ENCODE results near the gene DPF3.

DPF3 gene

GRCh38 chr14:72850360-72850759 is 43.5 kb downstream of the DPF3 start:
- TF ChIP-seq, protein P1, sequence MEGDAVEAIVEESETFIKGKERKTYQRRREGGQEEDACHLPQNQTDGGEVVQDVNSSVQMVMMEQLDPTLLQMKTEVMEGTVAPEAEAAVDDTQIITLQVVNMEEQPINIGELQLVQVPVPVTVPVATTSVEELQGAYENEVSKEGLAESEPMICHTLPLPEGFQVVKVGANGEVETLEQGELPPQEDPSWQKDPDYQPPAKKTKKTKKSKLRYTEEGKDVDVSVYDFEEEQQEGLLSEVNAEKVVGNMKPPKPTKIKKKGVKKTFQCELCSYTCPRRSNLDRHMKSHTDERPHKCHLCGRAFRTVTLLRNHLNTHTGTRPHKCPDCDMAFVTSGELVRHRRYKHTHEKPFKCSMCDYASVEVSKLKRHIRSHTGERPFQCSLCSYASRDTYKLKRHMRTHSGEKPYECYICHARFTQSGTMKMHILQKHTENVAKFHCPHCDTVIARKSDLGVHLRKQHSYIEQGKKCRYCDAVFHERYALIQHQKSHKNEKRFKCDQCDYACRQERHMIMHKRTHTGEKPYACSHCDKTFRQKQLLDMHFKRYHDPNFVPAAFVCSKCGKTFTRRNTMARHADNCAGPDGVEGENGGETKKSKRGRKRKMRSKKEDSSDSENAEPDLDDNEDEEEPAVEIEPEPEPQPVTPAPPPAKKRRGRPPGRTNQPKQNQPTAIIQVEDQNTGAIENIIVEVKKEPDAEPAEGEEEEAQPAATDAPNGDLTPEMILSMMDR (IDR thresholded peaks at IDR 0.05; ENCODE audit: low read depth, low read length), result no peak
- no peak for DNase-seq (ENCODE audit: low read depth, low spot score)
- H3K4me3 ChIP-seq (ENCODE audit: low read depth, low read length), result no peak overlapping the region
- in situ Hi-C loops (cut with HindIII; ENCODE audit: low sequenced_read_pairs), result no loop called here

- TF ChIP-seq, protein P1 (IDR thresholded peaks at IDR 0.05; ENCODE audit: low read depth, low read length), result no peak
- in situ Hi-C loops (cut with HindIII; ENCODE audit: low sequenced_read_pairs), result no loop called here
- no peak for DNase-seq (ENCODE audit: low read depth, low spot score)
- H3K4me3 ChIP-seq (ENCODE audit: low read depth, low read length), result no peak overlapping the region
These were observed 44.7 kb downstream of the DPF3 start for GRCh38 chr14:72849222-72849621.

DNA sequence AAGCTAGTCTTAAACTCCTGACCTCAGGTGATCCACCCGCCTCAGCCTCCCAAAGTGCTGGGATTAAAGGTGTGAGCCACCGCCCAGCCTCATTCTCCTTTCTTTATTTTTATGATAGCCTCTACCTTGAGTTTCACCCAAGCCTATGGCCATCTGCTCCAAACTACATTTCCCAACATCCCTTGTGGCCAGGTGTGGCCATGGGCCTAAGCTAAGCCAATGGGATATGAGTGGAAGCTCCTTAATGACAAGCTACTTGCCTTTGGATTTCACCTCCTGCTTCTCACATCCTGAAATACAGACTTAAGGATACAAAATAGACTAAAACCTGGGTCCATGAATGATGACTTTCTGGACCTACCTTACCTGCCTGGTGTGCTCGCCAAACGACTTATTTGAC is 46.2 kb downstream of the DPF3 start:
- no peak overlapping the region for H3K4me3 ChIP-seq (ENCODE audit: low read depth, low read length)
- TF ChIP-seq, protein P1 (IDR thresholded peaks at IDR 0.05; ENCODE audit: low read depth, low read length), result no peak
- in situ Hi-C loops (cut with HindIII; ENCODE audit: low sequenced_read_pairs), result no loop called here
- DNase-seq (ENCODE audit: low read depth, low spot score), result no peak

GRCh38 chr14:72845683-72846082 is 48.2 kb downstream of the DPF3 start:
- in situ Hi-C loops (cut with HindIII; ENCODE audit: low sequenced_read_pairs), result no loop called here
- TF ChIP-seq, protein P1 (IDR thresholded peaks at IDR 0.05; ENCODE audit: low read depth, low read length), result no peak
- DNase-seq (ENCODE audit: low read depth, low spot score), result no peak
- no peak overlapping the region for H3K4me3 ChIP-seq (ENCODE audit: low read depth, low read length)

DNA sequence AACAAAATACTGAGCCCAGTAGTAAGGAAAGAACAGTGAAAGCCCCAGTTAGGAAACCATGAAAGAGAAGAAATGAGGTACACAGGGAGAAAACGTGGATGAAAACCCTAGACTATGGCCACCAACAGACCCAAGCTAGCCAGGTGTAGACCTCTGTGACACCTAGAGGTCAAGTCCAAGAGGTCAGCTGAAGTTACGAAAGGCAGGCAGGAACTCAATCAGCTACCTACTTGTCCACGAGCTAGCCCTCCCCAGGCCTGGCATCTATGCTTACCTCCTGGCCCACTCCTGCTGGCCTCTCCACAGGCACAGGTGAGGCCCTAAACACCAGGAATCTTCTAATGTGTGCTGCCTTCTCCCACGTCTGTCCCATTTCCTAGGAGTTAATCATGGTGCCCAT is 48.7 kb downstream of the DPF3 start:
- in situ Hi-C loops (cut with HindIII; ENCODE audit: low sequenced_read_pairs), result no loop called here
- no peak for DNase-seq (ENCODE audit: low read depth, low spot score)
- H3K4me3 ChIP-seq (ENCODE audit: low read depth, low read length), result no peak overlapping the region
- TF ChIP-seq, protein P1 (IDR thresholded peaks at IDR 0.05; ENCODE audit: low read depth, low read length), result no peak

DNA sequence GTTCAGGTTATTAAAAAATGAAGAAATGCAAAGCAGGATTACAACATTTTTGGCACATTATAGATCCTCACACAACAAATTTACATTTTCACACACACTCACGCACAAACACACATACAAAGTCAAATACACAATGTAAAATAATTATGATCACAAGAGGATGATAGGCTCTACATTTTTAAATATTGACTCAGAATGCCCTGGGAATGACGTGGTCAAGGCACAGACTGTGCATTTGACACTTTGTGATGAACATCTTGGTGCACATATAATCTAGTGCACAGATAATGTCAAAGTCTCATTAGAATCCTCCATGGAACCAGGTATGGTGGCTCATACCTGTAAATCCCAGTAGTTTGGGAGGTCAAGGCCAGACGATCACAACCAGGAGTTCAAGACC is 49.4 kb downstream of the DPF3 start:
- H3K4me3 ChIP-seq (ENCODE audit: low read depth, low read length), result no peak overlapping the region
- TF ChIP-seq, protein P1 (IDR thresholded peaks at IDR 0.05; ENCODE audit: low read depth, low read length), result no peak
- no peak for DNase-seq (ENCODE audit: low read depth, low spot score)
- in situ Hi-C loops (cut with HindIII; ENCODE audit: low sequenced_read_pairs), result no loop called here
